ENCODE measurements around the gene KLHDC8B.

KLHDC8B gene

GRCh38 chr3:49161197-49161596 is 10.2 kb upstream of the KLHDC8B start:
- Histone ChIP-seq H3K27me3 (ENCODE audit: insufficient read depth, low read depth, severe bottlenecking) (no peaks in the 10 kb centered on the region), H3K9me3 (ENCODE audit: severe bottlenecking) (peaks cover under 1% of the 10 kb centered on the region), H3K4me3 (ENCODE audit: low read depth, low read length) (no peak overlapping the region), H3K27ac (no peak overlapping the region), H3K36me3 (peaks cover 21% of the 10 kb centered on the region)
- no peak for DNase-seq
- TF ChIP-seq CTCF (IDR thresholded peaks at IDR 0.05; ENCODE audit: low read depth, low read length): no peak

DNA sequence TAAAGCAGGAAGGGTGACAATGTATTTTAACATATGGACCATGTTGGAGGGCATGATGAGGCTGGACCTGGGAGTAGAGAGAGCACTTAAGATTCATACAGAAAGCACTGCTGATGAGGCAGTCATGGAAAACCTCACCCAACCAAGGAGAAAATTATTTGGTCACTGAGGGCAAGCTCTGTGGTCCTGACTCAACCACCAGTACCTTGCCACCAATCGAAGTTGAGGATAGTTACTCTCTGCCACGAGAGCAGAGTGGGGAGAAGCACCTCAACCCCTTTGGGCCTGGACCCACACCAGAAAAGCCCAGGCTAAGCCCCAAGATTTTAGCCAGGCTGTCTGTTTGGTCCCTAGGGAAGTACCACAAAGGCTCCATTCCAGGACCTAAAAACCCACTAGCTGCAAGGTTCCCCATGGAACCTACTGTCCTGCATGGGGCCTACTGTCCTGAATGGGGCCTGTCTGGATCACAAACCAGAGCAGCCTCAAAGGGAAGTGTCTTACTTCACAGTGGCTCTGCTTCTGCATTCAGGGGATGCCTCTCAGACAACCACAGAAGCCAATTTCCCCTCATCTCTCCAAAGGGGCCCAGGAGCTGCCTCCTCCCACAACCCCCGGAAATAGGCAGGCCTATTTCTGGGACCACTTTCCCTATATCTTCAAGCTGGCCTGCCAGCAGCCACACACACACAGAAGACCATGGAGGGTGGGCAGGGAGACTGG is 9.4 kb upstream of the KLHDC8B start:
- Histone ChIP-seq H3K9me3 (ENCODE audit: severe bottlenecking) (peaks cover 3% of the 10 kb centered on the region), H3K36me3 (peaks cover 21% of the 10 kb centered on the region), H3K27ac (no peak overlapping the region), H3K27me3 (ENCODE audit: insufficient read depth, low read depth, severe bottlenecking) (no peaks in the 10 kb centered on the region), H3K4me3 (ENCODE audit: low read depth, low read length) (no peak overlapping the region)
- DNase-seq: no peak
- TF ChIP-seq CTCF (IDR thresholded peaks at IDR 0.05; ENCODE audit: low read depth, low read length): no peak

GRCh38 chr3:49162751-49163419 is 8.5 kb upstream of the KLHDC8B start:
- no peak overlapping the region for H3K27ac ChIP-seq
- DNase-seq: no peak
- TF ChIP-seq CTCF (IDR thresholded peaks at IDR 0.05; ENCODE audit: low read depth, low read length): no peak
- H3K4me3 ChIP-seq (ENCODE audit: low read depth, low read length): no peak overlapping the region
- H3K9me3 ChIP-seq (ENCODE audit: severe bottlenecking): peaks cover 3% of the 10 kb centered on the region
- H3K27me3 ChIP-seq (ENCODE audit: insufficient read depth, low read depth, severe bottlenecking): no peaks in the 10 kb centered on the region
- H3K36me3 ChIP-seq: peaks cover 21% of the 10 kb centered on the region

GRCh38 chr3:49163609-49164008 is 7.8 kb upstream of the KLHDC8B start:
- no peak overlapping the region for H3K27ac ChIP-seq
- peaks cover 21% of the 10 kb centered on the region for H3K36me3 ChIP-seq
- TF ChIP-seq CTCF (IDR thresholded peaks at IDR 0.05; ENCODE audit: low read depth, low read length): no peak
- no peak for DNase-seq
- H3K9me3 ChIP-seq (ENCODE audit: severe bottlenecking): peaks cover 3% of the 10 kb centered on the region
- no peaks in the 10 kb centered on the region for H3K27me3 ChIP-seq (ENCODE audit: insufficient read depth, low read depth, severe bottlenecking)
- no peak overlapping the region for H3K4me3 ChIP-seq (ENCODE audit: low read depth, low read length)

GRCh38 chr3:49164983-49165720 is 6.2 kb upstream of the KLHDC8B start:
- Histone ChIP-seq H3K27me3 (ENCODE audit: insufficient read depth, low read depth, severe bottlenecking) (no peaks in the 10 kb centered on the region), H3K9me3 (ENCODE audit: severe bottlenecking) (peaks cover 3% of the 10 kb centered on the region), H3K27ac (peak overlapping the region; percentile 88), H3K4me3 (ENCODE audit: low read depth, low read length) (peak overlapping the region; percentile 66), H3K36me3 (peaks cover 21% of the 10 kb centered on the region)
- TF ChIP-seq CTCF (IDR thresholded peaks at IDR 0.05; ENCODE audit: low read depth, low read length): no peak
- peak; percentile 68 for DNase-seq

Measured in WERI-Rb-1 (cell line).